ENCODE measurements around the gene GREB1L. TPM values are rescaled to one million over a fixed set of nuclear protein-coding genes. Genes with fewer than 3 reads are reported as not detected.

The GREB1L gene
- total and polyA plus RNA-seq, 2 of the 13 experiments (the other 11 are each of a cell fraction or from before 2014, with no cell fraction given): 0.17 to 0.66 TPM

GRCh38 chr18:21454725-21455124 is 212.7 kb downstream of the GREB1L start (continued):
- TF ChIP-seq HIVEP1 (CRISPR knock-in tag; IDR thresholded peaks at IDR 0.05) (no peak), ZNF639 (CRISPR knock-in tag; conservative IDR thresholded peaks at IDR 0.05) (no peak)

GRCh38 chr18:21456428-21457178 is 214.6 kb downstream of the GREB1L start:
- Histone ChIP-seq H3K4me1 (ENCODE audit: insufficient read depth, low read length) (0 out of 2 replicates have a peak, but pooled peaks cover 4% of the 10 kb centered on the region), H3K9me3 (ENCODE audit: low read length) (no peaks in the 10 kb centered on the region), H4K20me1 (ENCODE audit: insufficient read depth, low read length) (no peaks in the 10 kb centered on the region), H3K36me3 (replicated peaks in 1 of 2; ENCODE audit: control insufficient read depth in 1 of 2, insufficient read depth in 2 of 2, low read length in 2 of 2) (no peaks in the 10 kb centered on the region), H3K4me3 (replicated peaks in 1 of 3; ENCODE audit: insufficient read depth in 1 of 3, low read depth in 2 of 3, low read length in 3 of 3) (no peak overlapping the region), H3K9ac (ENCODE audit: insufficient read depth, low read depth, low read length) (no peak overlapping the region), H3K4me2 (ENCODE audit: low read depth, low read length) (no peak overlapping the region), H3K79me2 (ENCODE audit: insufficient read depth, low read length) (no peaks in the 10 kb centered on the region), H2AFZ (ENCODE audit: low read length) (no peak overlapping the region), H3K27me3 (ENCODE audit: control insufficient read depth in 1 of 2, insufficient read depth in 2 of 2, low read length in 2 of 2) (peaks cover 2 to 3% of the 10 kb centered on the region in 2 experiments; a peak in 1 of 5 replicates), H3K27ac (ENCODE audit: extremely low read length, insufficient read depth, low read length) (no peak overlapping the region)
- BruUV-seq (replicated peaks): no TSS peak
- in situ Hi-C loops (cut with HindIII; ENCODE audit: extremely low pct_ligation_motif_present, low pct_unique_long_range_greater_than_20kb): no loop called here
- 47% methylated on average over 5 of the region's 5 CpGs for WGBS (ENCODE audit: low lambda C conversion rate)
- no peak for FAIRE-seq
- POLR2A ChIA-PET: no interaction called here
- no peak for TF ChIP-seq ZXDC (CRISPR knock-in tag; IDR thresholded peaks at IDR 0.05)
- no peak for TF ChIP-seq ISX (CRISPR knock-in tag; conservative IDR thresholded peaks at IDR 0.05)
- no peak for TF ChIP-seq ARID5B (CRISPR knock-in tag; IDR thresholded peaks at IDR 0.05)
- no peak for TF ChIP-seq ZNF761 (CRISPR knock-in tag; conservative IDR thresholded peaks at IDR 0.05)
- no peak for TF ChIP-seq ZNF891 (CRISPR knock-in tag; IDR thresholded peaks at IDR 0.05)
- TF ChIP-seq CEBPZ (IDR thresholded peaks at IDR 0.05; ENCODE audit: low read length): no peak
- TF ChIP-seq ZNF30 (CRISPR knock-in tag; IDR thresholded peaks at IDR 0.05): no peak
- intact Hi-C loops (cut with micrococcal nuclease; ENCODE audit: unreplicated experiment): no loop called here
- ATAC-seq: no peak
- no peak for DNase-seq (ENCODE audit: low spot score)
- CTCF ChIA-PET (ENCODE audit: low intra/inter-chr PET ratio, low total read pairs): no interaction called here

Measured in HepG2 (cell line).